PC-9 (cell line): ENCODE measurements around the gene ADAMTS2. TPM values are rescaled to one million over a fixed set of nuclear protein-coding genes. Genes with fewer than 3 reads are reported as not detected.

Experiments used
- BruUV-seq: library from RNA; stranded (reverse); fragments of 400-500 nt; replicated peaks from 2 replicates; lab custom pipeline; 2021; lab: Mats Ljungman, UMichigan
- CTCF ChIA-PET: fragments of 300-600 bp; sonication (Branson Sonifier 250); formaldehyde crosslinking; loops from one replicate; lab custom pipeline; 2022; ENCODE audit warnings: antibody characterized with exemption; lab: Charles Lee
- POLR2A ChIA-PET: fragments of 300-600 bp; sonication (Branson Sonifier 250); formaldehyde crosslinking; loops from one replicate; lab custom pipeline; 2022; ENCODE audit warnings: antibody characterized with exemption; ENCODE audit not compliant: unreplicated experiment; lab: Charles Lee
- DNase-seq, 2 experiments: peaks; one replicate each; pipeline versions ENCODE4 v3.0.0 to v3.0.0-alpha.2; 2015 to 2022; ENCODE audit warnings: mixed read lengths in 1 of 2
- H2AFZ ChIP-seq: fragments of 200-600 bp; sonication (generic); 2 replicates; pipeline ENCODE4 v1.8.1; 2017; ENCODE audit warnings: antibody characterized with exemption
- H3F3A ChIP-seq: fragments of 200-600 bp; sonication (generic); 2 replicates; pipeline ENCODE4 v1.8.1; 2017; ENCODE audit warnings: antibody characterized with exemption, mild to moderate bottlenecking, low read depth; ENCODE audit not compliant: insufficient read depth
- H3K27ac ChIP-seq: fragments of 200-600 bp; sonication (generic); 2 replicates; pipeline ENCODE4 v1.6.1; 2016; ENCODE audit warnings: mixed run types
- H3K27me3 ChIP-seq: fragments of 200-600 bp; sonication (generic); 2 replicates; pipeline ENCODE4 v1.6.1; 2016; ENCODE audit warnings: low read depth, mixed run types; ENCODE audit not compliant: insufficient read depth
- H3K36me3 ChIP-seq: fragments of 200-600 bp; sonication (generic); 2 replicates; pipeline ENCODE4 v1.6.1; 2016; ENCODE audit warnings: low read depth, mixed run types
- H3K4me1 ChIP-seq: fragments of 200-600 bp; sonication (generic); replicated peaks from 2 replicates; pipeline ENCODE4 v1.6.1; 2016; ENCODE audit warnings: mixed run types; ENCODE audit not compliant: insufficient read depth
- H3K4me2 ChIP-seq: fragments of 200-600 bp; sonication (generic); 2 replicates; pipeline ENCODE4 v1.6.1; 2017; ENCODE audit warnings: mixed run types
- H3K4me3 ChIP-seq: fragments of 200-600 bp; sonication (generic); 2 replicates; pipeline ENCODE4 v1.6.1; 2016; ENCODE audit warnings: mixed run types
- H3K79me2 ChIP-seq: fragments of 200-600 bp; sonication (generic); 2 replicates; pipeline ENCODE4 v1.6.1; 2017; ENCODE audit warnings: low read depth, mixed run types
- H3K9me2 ChIP-seq: fragments of 200-600 bp; sonication (generic); 2 replicates; pipeline ENCODE4 v1.8.1; 2017; ENCODE audit warnings: mild to moderate bottlenecking; ENCODE audit not compliant: insufficient read depth
- H3K9me3 ChIP-seq: fragments of 200-600 bp; sonication (generic); 2 replicates; pipeline ENCODE4 v1.8.1; 2016; ENCODE audit warnings: low read depth; ENCODE audit not compliant: insufficient read depth
- H4K20me1 ChIP-seq: fragments of 200-600 bp; sonication (generic); 2 replicates; pipeline ENCODE4 v1.8.1; 2017; ENCODE audit not compliant: insufficient read depth
- CTCF ChIP-seq: fragments of 200-600 bp; sonication (generic); conservative IDR thresholded peaks from 2 replicates; pipeline ENCODE4 v1.6.1; 2017; ENCODE audit warnings: mixed run types, antibody characterized with exemption, mild to moderate bottlenecking, moderate library complexity
- EZH2 ChIP-seq: fragments of 200-600 bp; sonication (generic); IDR thresholded peaks from 2 replicates; pipeline ENCODE4 v1.8.0; 2017; ENCODE audit warnings: antibody characterized with exemption, low read depth
- intact Hi-C: fragments of 100-400 bp; cut with micrococcal nuclease; formaldehyde crosslinking; loops from one replicate; pipeline ENCODE4 v1.10.0; 2022; ENCODE audit not compliant: unreplicated experiment
- total RNA-seq: library from RNA; stranded (reverse); gene quantifications from 2 replicates; pipeline ENCODE4 v1.2.3, GENCODE V29; 2021

Gene ADAMTS2
- total RNA-seq, 1 experiment from 2014 or later, result not detected

DNA sequence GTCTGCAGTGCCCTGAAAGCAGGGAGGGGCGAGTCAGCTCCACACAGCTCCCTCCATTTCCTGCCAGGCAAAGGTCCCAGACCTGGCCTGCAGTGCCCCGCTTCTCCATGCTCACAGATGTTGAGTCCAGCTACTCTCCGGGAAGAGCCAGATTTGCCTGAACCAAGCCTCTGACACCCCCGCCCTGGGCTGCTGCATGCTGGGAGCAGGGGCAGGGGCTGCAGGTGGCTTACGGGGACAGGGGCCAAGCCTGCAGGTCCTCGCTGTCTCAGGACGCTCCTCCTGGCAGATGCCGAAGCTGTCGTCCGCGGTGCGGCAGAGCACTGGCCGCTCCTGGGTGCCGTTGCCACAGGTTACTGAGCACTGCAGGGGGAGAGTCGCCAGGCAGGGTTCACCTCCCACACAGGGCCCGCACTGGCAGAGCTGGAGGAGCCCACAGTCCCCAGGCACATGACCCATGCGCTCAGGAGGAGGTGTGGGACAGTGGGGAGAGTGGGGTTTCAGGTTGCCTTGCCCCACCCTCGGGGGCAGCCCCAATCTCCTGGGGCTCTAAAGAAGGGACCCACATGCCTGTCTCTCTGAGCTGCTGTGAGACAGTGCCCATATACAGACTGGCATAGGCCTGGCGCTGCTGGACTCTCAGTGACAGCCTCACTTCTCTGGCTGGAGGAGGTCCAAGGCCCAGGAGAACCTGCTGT, 222.7 kb downstream of the ADAMTS2 start:
- Histone ChIP-seq H3K4me1 (no peaks in the 10 kb centered on the region), H4K20me1 (no peaks in the 10 kb centered on the region), H3K27me3 (peaks cover 46% of the 10 kb centered on the region), H3K9me2 (no peaks in the 10 kb centered on the region), H3K4me2 (no peak overlapping the region), H3K4me3 (no peak overlapping the region), H3K27ac (no peak overlapping the region), H3K36me3 (no peaks in the 10 kb centered on the region), H3K79me2 (no peaks in the 10 kb centered on the region), H3F3A (no peaks in the 10 kb centered on the region), H2AFZ (no peak overlapping the region), H3K9me3 (no peaks in the 10 kb centered on the region)
- no peak for TF ChIP-seq CTCF
- no peak for TF ChIP-seq EZH2
- no peak for DNase-seq
- intact Hi-C loops, result no loop called here
- CTCF ChIA-PET, result no interaction called here
- POLR2A ChIA-PET, result no interaction called here
- no TSS peak for BruUV-seq

DNA sequence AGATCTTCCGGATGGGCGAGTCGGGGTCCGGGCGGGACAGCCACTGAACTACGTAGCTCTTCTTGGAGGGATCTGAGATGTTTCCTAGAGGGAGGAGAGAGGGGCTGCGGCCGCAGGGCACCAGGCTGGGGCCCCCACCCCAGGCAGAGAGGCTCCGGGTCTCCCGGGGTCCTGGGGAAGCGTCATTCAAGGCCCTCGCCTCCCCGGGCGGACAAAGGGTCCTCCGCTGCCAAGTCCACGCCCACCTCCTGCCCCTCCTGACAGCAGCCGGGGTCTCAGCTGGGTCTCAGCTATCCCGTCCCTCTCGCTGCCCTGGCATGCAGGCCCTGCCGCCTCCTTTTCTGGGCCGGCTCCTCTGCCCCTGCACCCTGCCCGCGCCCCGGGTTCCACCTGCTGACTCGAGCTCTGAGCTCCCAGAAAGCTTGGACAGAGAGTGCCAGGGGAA, 223.6 kb downstream of the ADAMTS2 start:
- Histone ChIP-seq H3K36me3 (no peaks in the 10 kb centered on the region), H3K79me2 (no peaks in the 10 kb centered on the region), H3K4me1 (no peaks in the 10 kb centered on the region), H3K27ac (no peak overlapping the region), H2AFZ (no peak overlapping the region), H3K4me2 (no peak overlapping the region), H3K9me2 (no peaks in the 10 kb centered on the region), H3K4me3 (no peak overlapping the region), H3K27me3 (peaks cover 51% of the 10 kb centered on the region), H3F3A (no peaks in the 10 kb centered on the region), H3K9me3 (no peaks in the 10 kb centered on the region), H4K20me1 (no peaks in the 10 kb centered on the region)
- DNase-seq, result no peak
- BruUV-seq, result no TSS peak
- POLR2A ChIA-PET, result no interaction called here
- intact Hi-C loops, result no loop called here
- no peak for TF ChIP-seq CTCF
- no peak for TF ChIP-seq EZH2
- CTCF ChIA-PET, result no interaction called here

GRCh38 chr5:179120951-179121666, 224.2 kb downstream of the ADAMTS2 start:
- Histone ChIP-seq H3K27me3 (peaks cover 56% of the 10 kb centered on the region), H2AFZ (no peak overlapping the region), H3K4me1 (no peaks in the 10 kb centered on the region), H3K9me2 (no peaks in the 10 kb centered on the region), H3K79me2 (no peaks in the 10 kb centered on the region), H3K36me3 (no peaks in the 10 kb centered on the region), H4K20me1 (no peaks in the 10 kb centered on the region), H3K4me2 (no peak overlapping the region), H3K4me3 (no peak overlapping the region), H3K9me3 (no peaks in the 10 kb centered on the region), H3K27ac (no peak overlapping the region), H3F3A (no peaks in the 10 kb centered on the region)
- ChIA-PET CTCF (no interaction called here), POLR2A (no interaction called here)
- intact Hi-C loops, result no loop called here
- DNase-seq, result no peak
- TF ChIP-seq EZH2 (no peak), CTCF (no peak)
- BruUV-seq, result no TSS peak
